ENCODE measurements around the gene RPS21. TPM values are rescaled to one million over a fixed set of nuclear protein-coding genes. Genes with fewer than 3 reads are reported as not detected.

Gene RPS21
- total and polyA plus RNA-seq, 2 of the 13 experiments (the other 11 are each of a cell fraction or from before 2014, with no cell fraction given): 2,647 to 11,063 TPM

GRCh38 chr20:62407221-62407992, 20.5 kb downstream of the RPS21 start, which contains the start of gene CABLES2 (continued):
- TF ChIP-seq, protein P1, sequence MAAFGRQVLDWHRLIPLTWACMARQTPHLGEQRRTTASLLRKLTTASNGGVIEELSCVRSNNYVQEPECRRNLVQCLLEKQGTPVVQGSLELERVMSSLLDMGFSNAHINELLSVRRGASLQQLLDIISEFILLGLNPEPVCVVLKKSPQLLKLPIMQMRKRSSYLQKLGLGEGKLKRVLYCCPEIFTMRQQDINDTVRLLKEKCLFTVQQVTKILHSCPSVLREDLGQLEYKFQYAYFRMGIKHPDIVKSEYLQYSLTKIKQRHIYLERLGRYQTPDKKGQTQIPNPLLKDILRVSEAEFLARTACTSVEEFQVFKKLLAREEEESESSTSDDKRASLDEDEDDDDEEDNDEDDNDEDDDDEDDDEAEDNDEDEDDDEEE (CRISPR knock-in tag; IDR thresholded peaks at IDR 0.05): peak; percentile 77; the same call in 1 of the 2 replicates
- peak; percentile 80; the same call in 1 of the 2 replicates for TF ChIP-seq ZC3H13 (CRISPR knock-in tag; IDR thresholded peaks at IDR 0.05)
- no peak for TF ChIP-seq EEA1 (CRISPR knock-in tag; IDR thresholded peaks at IDR 0.05; ENCODE audit: borderline replicate concordance)
- TF ChIP-seq JDP2 (CRISPR knock-in tag; IDR thresholded peaks at IDR 0.05; ENCODE audit: borderline replicate concordance): no peak
- TF ChIP-seq PPARG (CRISPR knock-in tag; conservative IDR thresholded peaks at IDR 0.05): peak; percentile 47
- peak; percentile 77 for TF ChIP-seq PRPF4 (IDR thresholded peaks at IDR 0.05; ENCODE audit: low read depth, low read length, poor library complexity, severe bottlenecking)
- TF ChIP-seq HIVEP1 (CRISPR knock-in tag; IDR thresholded peaks at IDR 0.05): peak; percentile 90
- no peak for TF ChIP-seq U2AF2 (IDR thresholded peaks at IDR 0.05; ENCODE audit: low read depth, low read length)
- TF ChIP-seq, protein P2, sequence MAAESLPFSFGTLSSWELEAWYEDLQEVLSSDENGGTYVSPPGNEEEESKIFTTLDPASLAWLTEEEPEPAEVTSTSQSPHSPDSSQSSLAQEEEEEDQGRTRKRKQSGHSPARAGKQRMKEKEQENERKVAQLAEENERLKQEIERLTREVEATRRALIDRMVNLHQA (CRISPR knock-in tag; IDR thresholded peaks at IDR 0.05): no peak
- TF ChIP-seq XBP1 (CRISPR knock-in tag; IDR thresholded peaks at IDR 0.05): 0 out of 2 replicates have a peak, but pooled peaks have one; percentile 36
- 0 out of 2 replicates have a peak, but pooled peaks have one; percentile 49 for TF ChIP-seq ZNF746 (CRISPR knock-in tag; IDR thresholded peaks at IDR 0.05)
- TF ChIP-seq POLR2AphosphoS5 (IDR thresholded peaks at IDR 0.05; ENCODE audit: low read depth, low read length): no peak
- peak; percentile 97 for TF ChIP-seq ZMYM4 (CRISPR knock-in tag; IDR thresholded peaks at IDR 0.05)
- peak; percentile 83; the same call in 1 of the 2 replicates for TF ChIP-seq ZNF234 (CRISPR knock-in tag; conservative IDR thresholded peaks at IDR 0.05)
- TF ChIP-seq ZNF841 (CRISPR knock-in tag; IDR thresholded peaks at IDR 0.05; ENCODE audit: borderline replicate concordance): no peak
- peak; percentile 75; the same call in 1 of the 2 replicates for TF ChIP-seq MEF2D (CRISPR knock-in tag; IDR thresholded peaks at IDR 0.05)
- 0 out of 2 replicates have a peak, but pooled peaks have one; percentile 37 for TF ChIP-seq CCDC6 (CRISPR knock-in tag; IDR thresholded peaks at IDR 0.05)
- TF ChIP-seq AGO2 (optimal IDR thresholded peaks at IDR 0.05; ENCODE audit: low read depth, low read length): no peak
- peak; percentile 45 for TF ChIP-seq RARA (CRISPR knock-in tag; IDR thresholded peaks at IDR 0.05)
- TF ChIP-seq ZNF224 (CRISPR knock-in tag; IDR thresholded peaks at IDR 0.05): no peak
- TF ChIP-seq ZNF616 (CRISPR knock-in tag; IDR thresholded peaks at IDR 0.05; ENCODE audit: low read depth): peak; percentile 41; the same call in 1 of the 2 replicates
- TF ChIP-seq PLRG1 (conservative IDR thresholded peaks at IDR 0.05): no peak
- no peak; the same call in 1 of the 2 replicates for TF ChIP-seq ZNF75D (CRISPR knock-in tag; IDR thresholded peaks at IDR 0.05; ENCODE audit: borderline replicate concordance)
- no peak for TF ChIP-seq ATF1 (CRISPR knock-in tag; IDR thresholded peaks at IDR 0.05)
- TF ChIP-seq ZNF530 (CRISPR knock-in tag; IDR thresholded peaks at IDR 0.05; ENCODE audit: low read depth): no peak
- peak; percentile 89 for TF ChIP-seq EED (CRISPR knock-in tag; IDR thresholded peaks at IDR 0.05)
- TF ChIP-seq ZNF510 (CRISPR knock-in tag; IDR thresholded peaks at IDR 0.05; ENCODE audit: low read depth): peak; percentile 96
- TF ChIP-seq, protein P3, sequence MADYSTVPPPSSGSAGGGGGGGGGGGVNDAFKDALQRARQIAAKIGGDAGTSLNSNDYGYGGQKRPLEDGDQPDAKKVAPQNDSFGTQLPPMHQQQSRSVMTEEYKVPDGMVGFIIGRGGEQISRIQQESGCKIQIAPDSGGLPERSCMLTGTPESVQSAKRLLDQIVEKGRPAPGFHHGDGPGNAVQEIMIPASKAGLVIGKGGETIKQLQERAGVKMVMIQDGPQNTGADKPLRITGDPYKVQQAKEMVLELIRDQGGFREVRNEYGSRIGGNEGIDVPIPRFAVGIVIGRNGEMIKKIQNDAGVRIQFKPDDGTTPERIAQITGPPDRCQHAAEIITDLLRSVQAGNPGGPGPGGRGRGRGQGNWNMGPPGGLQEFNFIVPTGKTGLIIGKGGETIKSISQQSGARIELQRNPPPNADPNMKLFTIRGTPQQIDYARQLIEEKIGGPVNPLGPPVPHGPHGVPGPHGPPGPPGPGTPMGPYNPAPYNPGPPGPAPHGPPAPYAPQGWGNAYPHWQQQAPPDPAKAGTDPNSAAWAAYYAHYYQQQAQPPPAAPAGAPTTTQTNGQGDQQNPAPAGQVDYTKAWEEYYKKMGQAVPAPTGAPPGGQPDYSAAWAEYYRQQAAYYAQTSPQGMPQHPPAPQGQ (CRISPR knock-in tag; IDR thresholded peaks at IDR 0.05; ENCODE audit: borderline replicate concordance): no peak
- peak; percentile 82 for TF ChIP-seq ZNF768 (CRISPR knock-in tag; IDR thresholded peaks at IDR 0.05)

Data from HepG2 (cell line).